ENCODE data around the gene NPIPB4.
"Not testable (repeated sequence)": the region's sequence is repeated elsewhere in the genome, so short reads cannot be mapped to it uniquely, and the experiment has no call there.

NPIPB4 gene

GRCh38 chr16:21857656-21858055 lies at the start of gene NPIPB4:
Gene NPIPB4, minus strand, starts transcription at chr16:21857756. Its CDS starts 378 bp downstream, at chr16:21857378.
- DNase-seq: not testable (repeated sequence)

DNA sequence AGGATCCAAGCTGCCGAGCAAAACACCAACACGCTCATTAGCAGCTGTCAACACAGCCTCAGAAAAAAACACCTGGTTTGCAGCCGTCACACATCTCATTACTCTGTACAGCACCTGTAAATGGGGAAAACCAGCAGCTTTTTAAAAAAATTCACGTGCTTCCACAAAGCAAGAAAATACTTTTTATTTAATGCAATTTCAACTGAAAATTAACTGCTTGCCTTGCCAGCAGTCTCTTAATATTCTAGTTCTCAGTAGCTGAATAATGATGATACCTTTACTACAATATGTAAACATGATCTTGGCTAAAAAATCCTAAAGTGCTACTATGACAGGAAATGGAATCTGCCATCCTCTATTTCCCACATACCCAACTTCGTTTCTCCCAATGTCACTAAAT lies 41.4 kb upstream of the NPIPB4 start:
- not testable (repeated sequence) for DNase-seq

- DNase-seq: not testable (repeated sequence)
Measured at GRCh38 chr16:21881988-21882387, 24.4 kb upstream of the NPIPB4 start.

- DNase-seq: not testable (repeated sequence)
Measured at GRCh38 chr16:21837186-21837585, 20.4 kb downstream of the NPIPB4 start.

DNA sequence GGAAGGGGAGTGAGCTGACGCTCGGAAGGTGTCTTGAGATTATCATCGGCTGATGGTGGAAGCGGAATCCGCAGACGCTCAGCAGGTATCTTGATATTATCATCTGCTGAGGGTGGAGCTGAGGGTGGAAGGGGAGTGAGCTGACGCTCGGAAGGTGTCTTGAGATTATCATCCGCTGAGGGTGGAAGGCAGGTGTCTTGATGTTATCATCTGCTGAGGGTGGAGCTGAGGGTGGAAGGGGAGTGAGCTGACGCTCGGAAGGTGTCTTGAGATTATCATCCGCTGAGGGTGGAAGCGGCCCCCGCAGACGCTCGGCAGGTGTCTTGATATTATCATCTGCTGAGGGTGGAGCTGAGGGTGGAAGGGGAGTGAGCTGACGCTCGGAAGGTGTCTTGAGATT lies 21.2 kb downstream of the NPIPB4 start:
- DNase-seq: not testable (repeated sequence)

- not testable (repeated sequence) for DNase-seq
Measured at GRCh38 chr16:21835747-21836146, 21.8 kb downstream of the NPIPB4 start.

GRCh38 chr16:21834211-21834610 lies 23.3 kb downstream of the NPIPB4 start:
- DNase-seq: not testable (repeated sequence)

DNA sequence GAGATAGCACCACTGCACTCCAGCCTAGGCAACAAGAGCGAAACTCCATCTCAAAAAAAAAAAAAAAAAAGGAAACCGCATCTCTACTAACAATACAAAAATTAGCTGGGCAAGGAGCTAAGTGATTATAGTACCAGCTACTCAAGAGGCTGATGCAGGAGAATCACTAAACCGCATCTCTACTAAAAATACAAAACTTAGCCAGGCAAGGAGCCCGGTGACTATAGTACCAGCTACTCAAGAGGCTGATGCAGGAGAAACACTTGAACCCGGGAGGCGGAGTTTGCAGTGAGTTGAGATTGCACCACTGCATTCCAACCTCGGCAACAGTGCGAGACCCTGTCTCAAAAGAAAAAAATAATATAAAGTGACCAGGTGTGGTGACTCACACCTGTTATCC lies 27.6 kb downstream of the NPIPB4 start:
- not testable (repeated sequence) for DNase-seq

GRCh38 chr16:21826067-21826706 lies 31.4 kb downstream of the NPIPB4 start:
- not testable (repeated sequence) for DNase-seq

- not testable (repeated sequence) for DNase-seq
Measured at GRCh38 chr16:21825526-21825925, 32.0 kb downstream of the NPIPB4 start.

DNA sequence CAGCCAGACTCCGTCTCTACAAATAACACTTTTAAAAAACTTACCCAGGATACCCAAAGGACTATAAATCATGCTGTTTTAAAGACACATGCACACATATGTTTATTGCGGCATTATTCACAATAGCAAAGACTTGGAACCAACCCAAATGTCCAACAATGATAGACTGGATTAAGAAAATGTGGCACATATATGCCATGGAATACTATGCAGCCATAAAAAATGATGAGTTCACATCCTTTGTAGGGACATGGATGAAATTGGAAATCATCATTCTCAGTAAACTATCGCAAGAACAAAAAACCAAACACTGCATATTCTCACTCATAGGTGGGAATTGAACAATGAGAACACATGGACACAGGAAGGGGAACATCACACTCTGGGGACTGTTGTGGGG lies 34.3 kb downstream of the NPIPB4 start:
- DNase-seq: not testable (repeated sequence)

- DNase-seq: not testable (repeated sequence)
Measured at GRCh38 chr16:21820908-21821465, 36.6 kb downstream of the NPIPB4 start.

- DNase-seq: peak; percentile 87
Measured at GRCh38 chr16:21820028-21820907, 37.3 kb downstream of the NPIPB4 start.

DNA sequence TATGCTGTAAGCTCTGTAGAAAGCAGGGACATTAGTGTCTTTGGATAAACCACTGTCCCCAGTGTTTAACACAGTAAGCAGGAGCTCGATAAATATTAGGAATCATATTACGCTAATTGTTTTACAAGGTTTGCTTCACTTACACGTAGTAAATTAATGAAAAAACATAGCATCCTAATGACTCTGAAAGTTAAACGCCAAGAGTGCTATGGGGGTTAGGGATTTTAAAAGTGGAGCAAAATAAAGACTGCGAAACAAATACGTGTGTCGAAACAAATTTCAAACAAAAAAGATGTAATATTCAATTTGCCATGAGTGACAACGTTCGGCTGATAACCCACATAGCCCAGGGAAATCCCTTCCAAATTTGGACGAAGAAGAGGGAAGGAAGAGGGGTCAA lies 37.9 kb downstream of the NPIPB4 start:
- DNase-seq: not testable (repeated sequence)

DNA sequence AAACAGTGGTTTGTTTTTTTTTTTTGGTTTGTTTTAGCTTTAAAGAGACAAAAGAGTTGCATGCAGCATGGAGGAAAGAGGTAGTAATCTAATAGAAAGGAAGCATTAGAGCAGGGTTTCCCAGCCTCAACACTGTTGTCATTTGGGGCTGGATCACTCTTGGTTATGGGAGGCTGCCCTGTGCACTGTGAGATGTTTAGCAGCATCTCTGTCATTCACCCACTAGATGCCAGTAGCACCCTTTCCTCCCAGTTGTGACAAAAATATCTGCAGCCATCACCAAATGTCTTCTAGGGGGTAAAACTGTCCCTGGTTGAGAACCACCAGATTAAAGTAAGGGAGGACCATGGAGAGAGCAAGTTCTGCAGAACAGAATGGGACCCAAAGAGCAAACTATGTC lies 40.5 kb downstream of the NPIPB4 start:
- DNase-seq: not testable (repeated sequence)

- not testable (repeated sequence) for DNase-seq
Measured at GRCh38 chr16:21815694-21816093, 41.9 kb downstream of the NPIPB4 start.

DNA sequence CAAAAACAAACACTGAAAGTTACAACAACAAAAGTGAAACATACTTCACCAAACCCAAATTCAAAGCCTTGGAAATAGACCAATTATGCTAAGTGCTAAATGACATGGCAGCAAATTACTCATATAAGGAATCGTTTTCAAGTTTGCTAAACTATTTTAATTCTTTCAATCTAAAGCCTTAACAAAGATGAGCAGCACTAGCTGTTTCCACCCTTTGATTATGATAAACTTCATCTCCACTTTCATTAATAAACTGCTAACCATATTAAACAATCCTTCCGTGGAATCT lies 55.2 kb downstream of the NPIPB4 start:
- DNase-seq: not testable (repeated sequence)

GRCh38 chr16:21801538-21802374 lies 55.8 kb downstream of the NPIPB4 start:
- DNase-seq: not testable (repeated sequence)

DNA sequence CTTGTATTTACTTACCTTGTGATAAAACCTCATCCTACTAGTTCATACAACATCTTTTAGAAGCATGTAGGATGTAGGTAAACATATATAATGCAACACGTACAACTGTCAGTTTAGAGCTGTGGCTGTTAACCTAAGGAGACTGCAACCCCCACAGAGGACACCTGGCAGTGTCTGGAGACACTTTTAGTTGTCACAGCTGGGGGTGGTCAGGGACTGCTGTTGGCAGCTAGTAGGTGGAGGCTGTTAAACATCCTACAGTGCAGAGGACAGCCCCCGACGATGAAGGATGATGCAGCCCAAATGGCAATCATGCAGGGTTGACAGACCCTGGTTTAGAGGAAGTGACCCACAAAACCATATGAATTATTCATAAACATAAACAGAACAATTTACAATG lies 59.0 kb downstream of the NPIPB4 start:
- not testable (repeated sequence) for DNase-seq

GRCh38 chr16:21793310-21793709 lies 64.2 kb downstream of the NPIPB4 start:
- DNase-seq: not testable (repeated sequence)

DNA sequence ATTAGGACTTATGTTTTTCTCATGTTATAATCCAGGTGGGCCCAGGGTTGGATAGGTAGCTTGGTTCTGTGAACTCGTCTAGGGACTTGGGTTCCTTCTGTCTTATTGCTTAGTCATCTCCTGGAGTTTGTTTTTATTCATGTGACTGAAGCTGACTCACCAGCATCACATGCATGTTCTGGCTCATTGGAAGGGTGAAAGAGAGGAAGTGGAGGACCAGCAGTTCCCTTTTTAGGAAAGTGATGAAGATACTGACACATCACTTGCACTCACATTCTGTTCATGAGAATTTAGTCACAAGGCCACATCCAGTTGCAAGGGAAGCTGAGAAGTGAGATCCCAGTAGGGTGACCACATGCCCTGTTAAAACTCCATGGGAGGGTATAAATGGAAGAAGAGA lies 67.0 kb downstream of the NPIPB4 start:
- DNase-seq: not testable (repeated sequence)

All from NCI-H510A (cell line).